GM19240 (cell line): ENCODE measurements around the gene WASL.
"Not testable (repeated sequence)": the region's sequence is repeated elsewhere in the genome, so short reads cannot be mapped to it uniquely, and the experiment has no call there.

ENCODE experiments used
- DNase-seq: peaks from one replicate; pipeline ENCODE4 v3.0.0; 2011; ENCODE audit warnings: low spot score; ENCODE audit not compliant: insufficient read length

Gene WASL

DNA sequence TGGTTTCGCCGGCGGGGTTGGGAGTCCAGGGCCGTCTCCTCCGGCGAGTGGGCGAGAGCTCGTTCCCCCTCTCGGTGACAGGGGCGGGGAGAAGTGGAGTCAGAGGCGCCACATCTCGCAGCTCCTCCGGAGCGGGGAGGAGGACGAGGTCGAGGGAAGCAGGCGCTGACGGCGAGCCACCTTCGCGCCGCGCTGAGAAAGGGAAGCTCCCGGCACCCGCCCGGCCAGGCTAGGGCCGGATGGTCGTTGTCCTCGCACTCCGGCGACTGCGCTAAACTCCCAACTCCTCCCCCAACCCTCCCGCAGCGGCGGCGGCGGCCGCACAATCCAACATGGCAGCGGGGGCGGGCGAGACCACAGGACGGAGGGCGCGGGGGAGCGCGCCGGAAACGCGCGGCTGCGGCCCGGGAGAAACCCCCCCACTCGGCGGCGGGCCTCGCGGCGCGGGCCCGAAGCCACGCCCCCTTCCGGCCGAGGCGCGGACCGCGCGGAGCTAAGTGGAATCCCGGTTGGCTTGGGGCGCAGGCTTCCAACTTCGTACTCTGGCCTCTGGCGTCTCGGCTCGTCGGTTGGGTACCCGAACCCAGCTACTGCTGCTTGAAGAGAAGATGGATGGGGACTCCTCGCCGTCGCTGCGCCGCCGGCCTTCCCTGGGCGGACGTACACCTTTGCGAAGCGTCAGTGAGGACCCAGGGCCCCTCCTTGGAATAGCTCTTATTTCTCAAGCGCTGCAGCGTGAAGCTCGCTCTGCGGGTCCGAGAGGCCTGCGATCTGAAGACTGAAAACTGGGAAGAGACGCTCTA lies at the start of gene WASL:
Gene WASL (minus strand): TSS at position 270 of the 803 bp plus-strand sequence. CDS start 269 bp downstream, at position 1.
- DNase-seq = peak; percentile 43

DNA sequence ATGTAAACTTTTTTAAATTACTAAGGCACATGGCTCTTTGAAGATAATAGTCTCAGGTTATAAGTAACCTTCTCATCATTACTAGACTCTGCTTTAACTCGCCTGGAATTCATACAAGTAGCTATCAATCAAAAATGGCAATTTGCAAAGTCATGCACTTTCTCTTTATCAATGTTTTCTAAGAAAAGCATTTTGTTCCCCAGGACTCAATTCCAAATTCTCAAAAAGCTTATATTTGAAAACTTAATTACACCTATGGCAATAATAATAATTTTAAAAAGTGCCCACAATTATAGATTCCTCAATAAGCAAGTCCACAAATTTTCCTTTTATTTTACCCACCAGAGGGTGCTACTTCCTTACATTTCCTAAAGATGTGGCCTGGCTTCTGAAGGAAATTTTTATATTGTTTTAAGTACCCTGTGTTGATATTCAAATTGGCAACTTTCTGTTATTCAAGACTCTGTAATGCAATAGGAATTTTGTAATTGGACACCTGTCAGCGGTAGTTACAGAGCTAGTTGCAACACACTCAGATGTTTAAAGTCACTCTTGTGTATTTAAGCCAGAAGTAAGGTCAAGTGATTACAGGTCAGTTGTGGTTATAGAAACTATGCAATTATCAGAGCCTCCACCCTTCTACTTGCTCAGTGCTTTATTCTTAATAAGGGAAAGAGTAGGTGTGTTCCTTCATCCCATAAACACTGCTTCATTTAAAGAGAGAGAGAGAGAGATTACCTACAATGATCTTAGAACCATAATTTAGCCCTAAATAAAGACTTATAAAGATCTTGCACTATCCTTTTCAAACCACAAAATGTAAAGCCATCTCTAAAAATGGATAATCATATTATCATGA lies 49.1 kb upstream of the WASL start:
- no peak for DNase-seq

DNA sequence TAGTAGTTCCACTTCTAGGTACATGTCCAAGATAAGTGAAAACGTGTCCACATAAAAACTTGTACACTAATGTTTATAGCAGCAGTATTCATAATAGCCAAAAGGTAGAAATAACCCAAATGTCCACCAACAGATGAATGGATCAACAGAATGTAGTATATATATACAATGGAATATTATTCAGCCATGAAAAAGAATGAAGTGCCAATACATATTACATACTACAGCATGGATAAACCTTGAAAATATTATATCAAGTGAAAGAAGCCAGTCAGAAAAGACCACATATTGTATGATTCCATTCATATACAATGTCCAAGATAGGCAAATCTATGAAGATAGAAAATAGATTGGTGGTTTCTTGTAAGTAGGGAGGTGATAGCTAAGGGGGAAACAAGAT lies 47.8 kb upstream of the WASL start:
- no peak for DNase-seq

DNA sequence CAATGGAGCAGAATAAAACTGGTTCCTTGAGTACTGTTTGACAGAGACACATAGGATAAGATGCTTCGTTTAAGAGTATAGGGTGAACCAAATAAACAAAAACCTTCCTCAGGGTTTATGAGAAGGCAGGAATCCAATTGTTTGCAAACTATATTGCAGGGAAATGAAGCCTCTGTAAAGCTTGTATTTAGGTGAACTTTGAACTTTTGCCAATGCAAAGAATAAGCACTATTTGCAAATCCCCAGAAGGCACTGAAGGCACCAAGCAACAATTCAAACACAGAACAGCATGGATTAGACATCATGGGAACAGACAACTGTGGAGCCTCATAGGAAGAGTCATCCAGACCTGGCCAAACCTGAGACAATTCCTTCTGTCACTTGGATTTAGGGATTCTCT lies 47.1 kb upstream of the WASL start:
- no peak for DNase-seq

DNA sequence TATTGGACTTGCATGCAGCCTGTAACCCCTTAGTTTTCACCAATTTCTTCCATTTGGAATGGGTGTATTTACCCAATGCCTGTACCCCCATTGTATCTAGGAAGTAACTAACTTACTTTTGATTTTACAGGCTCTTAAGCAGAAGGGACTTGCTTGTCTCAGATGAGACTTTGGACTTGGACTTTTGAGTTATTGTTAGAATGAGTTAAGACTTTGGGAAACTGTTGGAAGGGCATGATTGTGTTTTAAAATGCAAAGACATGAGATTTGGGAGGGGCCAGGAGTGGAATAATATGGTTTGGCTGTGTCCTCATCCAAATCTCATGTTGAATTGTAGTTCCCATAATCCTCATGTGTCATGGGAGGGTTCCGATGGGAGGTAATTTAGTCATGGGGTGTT lies 46.3 kb upstream of the WASL start:
- DNase-seq = not testable (repeated sequence)

DNA sequence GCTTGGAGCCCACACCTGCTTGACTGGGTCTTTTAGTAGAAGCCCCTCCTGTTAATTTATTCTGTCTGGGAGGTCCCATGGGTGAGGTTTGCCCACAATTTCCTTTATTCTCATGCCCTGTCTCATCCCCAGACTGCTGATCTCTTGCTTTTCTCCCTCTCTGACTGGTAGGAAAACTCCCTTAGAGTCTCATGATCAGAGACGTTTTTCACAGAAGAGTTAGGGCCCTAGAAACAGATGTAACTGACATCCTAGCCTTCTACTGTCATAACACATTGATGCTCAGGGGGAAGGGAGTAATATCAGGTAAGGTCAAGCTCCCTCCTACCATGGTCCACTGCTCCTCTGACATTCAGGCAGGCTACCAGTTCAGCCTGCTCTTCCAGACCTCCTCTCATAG lies 43.7 kb upstream of the WASL start:
- no peak for DNase-seq

DNA sequence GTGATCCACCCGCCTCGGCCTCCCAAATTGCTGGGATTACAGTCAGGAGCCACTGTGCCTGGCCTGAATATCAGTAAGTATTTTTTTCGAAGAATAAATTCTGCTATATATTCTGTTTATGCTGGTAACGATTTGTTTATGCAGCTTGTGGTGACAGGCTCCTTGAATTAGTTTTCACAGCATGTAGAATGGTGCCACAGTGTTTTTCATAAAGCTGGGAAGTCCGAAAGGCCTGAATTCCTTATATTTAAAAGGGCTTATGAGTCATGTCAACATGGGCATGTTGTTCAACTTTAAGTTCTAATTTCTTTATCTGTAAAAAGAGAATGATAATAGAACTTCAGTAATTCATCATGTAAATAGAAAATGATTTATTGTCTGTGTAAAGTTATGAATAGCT lies 42.2 kb upstream of the WASL start:
- no peak for DNase-seq

DNA sequence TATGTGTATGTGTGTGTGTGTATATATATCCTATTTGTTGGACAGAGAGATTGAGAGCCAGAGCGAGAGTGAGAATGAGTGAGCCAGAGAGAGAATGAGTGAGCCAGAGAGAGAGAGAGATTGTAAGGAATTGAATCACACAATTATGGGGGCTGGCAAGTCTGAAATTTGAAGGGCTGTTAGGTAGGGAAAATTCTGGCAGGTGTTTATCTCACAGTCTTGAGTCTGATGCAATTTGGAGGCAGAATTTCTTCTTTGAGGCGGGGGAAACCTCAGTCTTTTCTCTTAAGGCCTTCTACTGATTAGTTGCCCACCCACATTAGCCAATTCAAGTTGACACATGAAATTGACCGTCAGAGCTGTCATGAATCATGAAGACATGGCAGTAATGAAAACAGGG lies 41.0 kb upstream of the WASL start:
- DNase-seq = no peak

DNA sequence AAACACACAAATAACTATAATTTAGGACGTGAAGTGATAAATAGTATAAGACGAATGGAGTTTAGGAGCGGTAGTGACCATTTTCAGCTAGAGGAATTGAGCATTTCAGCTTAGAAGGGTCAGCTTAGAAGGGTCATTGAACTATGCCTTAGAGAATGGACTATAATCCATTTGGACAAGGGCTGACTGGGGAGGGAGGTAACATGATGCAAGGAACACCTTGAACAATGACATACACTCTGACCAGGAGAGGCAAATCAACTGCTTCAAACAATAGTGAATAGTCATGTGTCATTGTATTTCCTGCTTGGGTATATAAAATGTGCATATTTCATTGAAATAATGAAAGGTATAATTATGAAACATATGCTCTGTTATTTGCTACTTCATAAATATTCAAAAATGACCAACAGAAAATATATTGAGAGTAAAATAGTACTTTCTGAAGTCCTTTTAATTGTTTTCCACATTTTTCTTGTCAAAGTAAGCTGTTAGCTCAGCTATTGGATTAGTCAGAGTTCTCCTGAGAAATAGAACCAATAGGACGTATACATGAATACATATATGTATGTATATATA lies 40.5 kb upstream of the WASL start:
- DNase-seq = no peak

DNA sequence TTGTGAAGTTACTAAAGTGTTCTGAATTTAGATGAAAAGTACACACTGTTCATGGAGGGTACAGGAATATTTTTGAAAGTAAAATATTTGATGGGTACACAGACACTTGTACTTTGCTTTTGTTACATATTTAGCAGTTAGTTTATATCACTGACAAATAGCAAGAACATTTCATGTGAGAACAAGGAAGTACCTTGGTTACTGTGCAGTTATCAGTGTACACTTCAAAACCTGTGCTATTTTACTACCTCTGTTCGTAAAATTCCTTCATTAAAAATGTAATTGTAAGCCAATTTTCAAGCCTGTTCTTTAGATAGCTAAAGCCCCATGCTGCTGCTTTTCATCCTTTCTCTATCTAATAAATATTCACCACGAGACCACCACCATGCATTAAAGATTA lies 39.8 kb upstream of the WASL start:
- DNase-seq = no peak

DNA sequence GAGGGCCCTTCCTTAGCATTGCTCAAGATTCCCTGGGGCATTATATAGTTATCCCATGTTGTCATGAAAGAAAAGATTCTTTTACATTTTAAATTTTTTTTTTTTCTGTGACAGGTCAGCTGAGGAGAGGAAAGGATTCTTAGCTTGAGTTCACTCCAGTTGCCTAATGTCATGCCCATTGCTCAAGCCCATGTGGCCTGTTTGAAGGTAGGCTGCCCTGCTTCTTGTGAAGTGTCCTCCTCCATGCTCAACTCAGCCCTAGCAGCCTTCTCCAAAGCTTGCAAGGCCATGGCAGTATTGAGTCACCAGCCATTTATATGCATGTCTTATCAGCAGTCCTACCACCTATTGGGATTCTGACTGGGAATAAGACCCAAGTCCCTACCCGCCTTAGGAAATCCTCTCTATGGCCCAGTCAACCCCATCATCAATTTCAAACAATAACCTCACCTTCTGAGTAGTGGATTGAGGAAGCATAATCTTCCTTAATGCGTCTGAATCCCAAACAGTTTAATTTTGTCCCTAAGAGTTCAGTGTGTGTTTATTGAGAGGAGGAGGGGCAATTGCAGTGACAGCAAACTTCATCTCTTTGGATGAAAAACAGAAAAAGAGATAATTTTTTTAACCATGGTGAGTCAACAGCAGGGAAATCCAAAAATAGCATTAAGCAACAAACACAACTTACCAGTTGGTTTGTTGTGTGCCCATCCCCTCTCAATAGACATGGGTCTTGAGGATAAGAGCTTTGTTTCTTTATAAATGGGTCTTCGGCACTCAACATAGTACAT lies 38.6 kb upstream of the WASL start:
- DNase-seq = no peak

DNA sequence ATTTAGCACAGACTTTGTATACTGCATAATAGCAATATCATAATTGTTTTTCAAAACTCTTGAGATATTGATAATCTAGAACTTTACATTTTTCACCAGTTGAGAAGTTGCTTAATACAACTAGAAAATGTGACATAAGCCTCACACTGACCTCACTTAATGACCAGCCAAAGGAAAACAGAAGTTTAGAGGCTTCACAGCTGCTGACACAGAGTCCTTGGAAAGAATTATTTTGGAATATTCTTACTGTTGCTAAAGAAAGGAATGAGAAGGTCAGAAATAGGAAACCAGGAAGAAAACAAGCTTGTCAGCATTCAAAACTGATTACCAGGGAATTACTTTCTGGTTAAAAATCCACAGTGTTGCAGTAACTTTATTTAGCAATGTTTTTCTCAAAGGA lies 35.5 kb upstream of the WASL start:
- no peak for DNase-seq

DNA sequence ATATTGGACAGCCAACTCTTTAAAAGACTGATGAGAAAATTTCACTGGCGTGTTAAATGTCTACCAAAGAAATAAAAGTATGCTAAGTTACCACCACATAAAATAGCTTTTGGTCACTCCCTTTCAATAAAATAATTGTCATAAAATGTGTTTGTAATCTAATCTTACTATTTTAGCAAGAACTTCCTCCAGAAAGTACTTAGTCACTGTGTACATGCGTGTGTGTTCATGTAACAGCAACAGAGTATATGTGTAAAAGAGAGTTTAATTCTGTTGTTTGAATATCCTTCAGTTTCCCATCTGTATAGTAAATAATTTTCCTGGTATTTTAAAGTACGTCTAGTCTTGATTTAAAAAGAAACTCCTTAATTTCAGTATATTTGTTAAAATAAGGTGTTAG lies 35.0 kb upstream of the WASL start:
- no peak for DNase-seq

DNA sequence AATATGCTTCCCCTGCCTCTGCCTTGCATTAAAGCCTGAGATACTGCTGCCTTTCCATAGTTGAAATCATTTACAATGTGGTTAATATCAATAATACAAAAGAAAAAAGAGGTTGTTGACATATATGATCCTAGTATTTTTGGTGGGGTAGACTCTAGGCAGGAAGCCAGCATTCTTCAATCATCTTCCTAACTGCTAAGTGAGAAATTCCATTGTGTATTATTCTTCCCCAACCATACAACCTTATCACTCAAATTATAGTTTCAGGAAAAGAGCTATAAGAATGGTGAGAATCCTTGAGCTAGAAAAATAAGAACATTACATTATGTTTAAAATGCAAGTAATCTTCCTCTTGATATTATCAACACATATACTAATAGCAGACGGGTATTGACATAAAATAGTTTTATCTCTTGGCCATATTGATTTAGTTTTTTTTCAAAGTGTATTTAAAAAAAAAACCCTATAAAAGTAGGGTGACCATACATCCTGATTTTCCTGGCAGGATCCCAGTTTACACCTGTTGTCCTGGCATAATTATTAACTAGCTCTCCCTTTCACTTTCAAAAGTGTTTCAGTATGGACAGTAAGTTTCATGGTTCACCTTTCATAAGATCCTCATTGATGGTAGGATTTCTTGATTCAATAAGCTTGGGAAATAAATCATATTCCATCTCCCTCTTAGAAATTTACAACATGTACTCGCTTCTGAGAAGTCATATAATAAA lies 33.4 kb upstream of the WASL start:
- DNase-seq = no peak

DNA sequence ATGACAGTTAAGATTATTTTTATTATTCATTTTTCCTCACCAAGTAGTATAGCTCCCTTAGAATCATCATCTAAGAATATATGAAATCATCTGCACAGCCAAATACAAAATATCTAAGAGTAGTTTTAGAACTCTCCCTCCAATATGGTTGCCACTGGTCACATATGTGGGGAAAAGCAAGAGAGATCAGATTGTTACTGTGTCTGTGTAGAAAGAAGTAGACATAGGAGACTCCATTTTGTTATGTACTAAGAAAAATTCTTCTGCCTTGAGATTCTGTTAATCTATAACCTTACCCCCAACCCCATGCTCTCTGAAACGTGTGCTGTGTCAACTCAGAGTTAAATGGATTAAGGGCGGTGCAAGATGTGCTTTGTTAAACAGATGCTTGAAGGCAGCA lies 31.7 kb upstream of the WASL start:
- DNase-seq = not testable (repeated sequence)

DNA sequence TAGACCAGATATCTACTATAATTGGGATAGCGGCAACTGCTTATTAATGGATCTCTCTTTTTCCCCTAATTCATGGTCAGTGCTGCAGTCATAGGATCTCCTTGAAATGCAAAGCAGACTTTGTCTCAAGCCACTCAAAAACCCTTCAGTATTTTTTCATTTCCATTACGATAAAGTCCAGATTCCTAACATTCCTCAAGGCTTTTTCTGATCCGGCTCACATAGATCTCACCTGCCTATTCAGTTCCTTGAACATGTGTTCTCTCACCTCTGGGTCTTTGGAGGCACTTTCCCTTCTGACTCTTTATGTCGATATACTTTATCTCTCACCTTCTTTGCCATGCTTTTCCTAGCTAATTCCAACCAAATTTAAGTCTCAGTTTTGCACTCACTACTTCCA lies 25.7 kb upstream of the WASL start:
- no peak for DNase-seq

DNA sequence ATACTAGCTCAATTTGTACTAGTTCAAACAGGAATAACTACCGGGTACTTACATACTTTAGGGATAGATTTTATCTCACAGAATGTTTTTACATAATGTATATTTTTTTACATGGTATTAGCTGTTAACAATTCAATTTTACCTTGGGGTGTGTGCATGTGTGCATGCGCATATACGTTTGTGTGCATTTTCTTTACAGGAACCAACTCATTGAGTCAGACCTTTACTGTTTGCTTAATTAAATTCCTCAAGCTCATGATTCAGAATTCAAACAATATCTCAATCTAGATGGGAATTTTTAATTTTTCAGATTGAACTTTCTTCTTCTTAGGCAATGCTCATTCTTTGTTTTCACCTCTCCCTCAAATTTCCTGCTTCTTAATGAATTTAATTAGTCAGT lies 24.7 kb upstream of the WASL start:
- no peak for DNase-seq

DNA sequence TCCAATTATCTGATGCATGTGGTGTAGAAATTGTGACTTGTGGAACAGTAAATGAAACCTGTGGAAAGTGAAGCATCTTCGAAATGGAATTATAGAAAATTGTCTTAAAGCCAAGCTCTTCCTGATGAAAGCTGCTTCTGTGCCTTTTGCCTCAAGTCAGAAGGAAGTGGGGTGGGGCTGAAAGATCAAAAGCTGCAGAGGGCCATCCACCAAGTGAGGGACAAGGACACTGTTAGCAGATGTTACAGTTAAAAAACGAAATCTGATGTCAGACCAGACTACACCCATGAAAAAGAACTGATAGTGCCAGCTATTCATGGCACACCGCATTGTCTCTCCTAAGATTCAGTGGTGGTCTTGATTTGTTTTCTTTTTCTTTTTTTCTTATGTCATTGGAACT lies 23.8 kb upstream of the WASL start:
- DNase-seq = no peak

DNA sequence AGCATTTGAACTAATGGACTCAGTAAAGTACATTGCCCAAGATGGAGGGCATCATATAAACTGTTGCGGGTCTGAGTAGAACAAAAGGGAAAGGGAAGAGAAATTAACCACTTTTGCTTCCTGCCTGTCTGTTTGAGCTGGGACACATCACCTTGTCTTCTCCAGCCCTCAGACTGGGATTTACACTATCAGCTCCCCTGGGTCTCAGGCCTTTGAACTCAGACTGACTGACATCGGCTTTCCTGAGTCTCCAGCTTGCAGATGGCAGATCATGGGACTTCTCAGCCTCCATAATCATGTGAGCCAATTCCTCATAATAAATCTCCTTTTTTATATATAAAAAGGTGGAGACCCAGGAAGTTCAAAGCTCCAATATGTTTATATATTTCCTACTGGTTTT lies 23.0 kb upstream of the WASL start:
- DNase-seq = no peak

DNA sequence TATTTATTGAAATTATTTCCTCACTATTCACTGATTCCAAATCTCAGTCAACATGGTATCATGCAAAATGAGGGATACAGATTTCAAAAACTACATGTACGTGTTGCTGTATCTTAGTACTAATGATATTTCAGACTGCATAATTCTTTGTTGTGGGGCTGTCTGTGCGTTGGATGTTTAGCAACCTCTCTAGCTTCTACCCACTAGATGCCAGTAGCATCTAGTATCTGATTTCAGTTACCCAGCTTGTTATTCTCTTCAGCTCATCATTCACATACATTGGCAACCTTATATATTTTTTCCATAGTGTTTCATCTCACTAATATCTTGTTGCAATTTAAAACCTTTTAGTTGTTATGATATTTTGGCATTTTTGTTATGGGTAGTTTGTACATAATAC lies 22.5 kb upstream of the WASL start:
- DNase-seq = no peak

DNA sequence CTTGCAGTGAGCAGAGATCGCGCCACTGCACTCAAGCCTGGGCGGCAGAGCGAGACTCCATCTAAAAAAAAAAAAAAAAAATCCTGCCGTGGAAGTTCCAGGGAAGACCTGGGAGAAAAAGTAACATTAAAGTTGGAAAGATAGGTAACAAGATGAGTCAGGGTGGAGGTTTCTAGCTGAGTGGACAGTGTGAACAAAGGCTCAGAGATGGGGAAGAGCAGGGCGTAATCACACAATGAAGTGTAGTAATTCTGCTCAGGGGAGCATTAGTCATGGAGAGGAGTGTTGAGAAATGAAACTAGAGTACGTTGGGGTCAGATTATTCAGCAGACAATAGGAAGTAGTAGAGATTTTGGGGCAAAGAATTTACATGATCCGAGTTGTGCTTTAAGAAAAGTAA lies 21.6 kb upstream of the WASL start:
- no peak for DNase-seq
